GM08714 (cell line): ENCODE data around the gene CLASP1.
"Not testable (repeated sequence)": the region's sequence is repeated elsewhere in the genome, so short reads cannot be mapped to it uniquely, and the experiment has no call there.

Experiments
- H3K4me3 ChIP-seq: fragments of 200-500 bp; sonication (Bioruptor generic); 2 replicates; pipeline ENCODE4 v1.5.1; 2014; ENCODE audit warnings: mild to moderate bottlenecking, low read length, inconsistent platforms
- ZNF274 ChIP-seq: IDR thresholded peaks from 2 replicates; pipeline ENCODE4 v1.6.1; 2012; ENCODE audit warnings: mild to moderate bottlenecking, low read depth, low read length

CLASP1 gene

DNA sequence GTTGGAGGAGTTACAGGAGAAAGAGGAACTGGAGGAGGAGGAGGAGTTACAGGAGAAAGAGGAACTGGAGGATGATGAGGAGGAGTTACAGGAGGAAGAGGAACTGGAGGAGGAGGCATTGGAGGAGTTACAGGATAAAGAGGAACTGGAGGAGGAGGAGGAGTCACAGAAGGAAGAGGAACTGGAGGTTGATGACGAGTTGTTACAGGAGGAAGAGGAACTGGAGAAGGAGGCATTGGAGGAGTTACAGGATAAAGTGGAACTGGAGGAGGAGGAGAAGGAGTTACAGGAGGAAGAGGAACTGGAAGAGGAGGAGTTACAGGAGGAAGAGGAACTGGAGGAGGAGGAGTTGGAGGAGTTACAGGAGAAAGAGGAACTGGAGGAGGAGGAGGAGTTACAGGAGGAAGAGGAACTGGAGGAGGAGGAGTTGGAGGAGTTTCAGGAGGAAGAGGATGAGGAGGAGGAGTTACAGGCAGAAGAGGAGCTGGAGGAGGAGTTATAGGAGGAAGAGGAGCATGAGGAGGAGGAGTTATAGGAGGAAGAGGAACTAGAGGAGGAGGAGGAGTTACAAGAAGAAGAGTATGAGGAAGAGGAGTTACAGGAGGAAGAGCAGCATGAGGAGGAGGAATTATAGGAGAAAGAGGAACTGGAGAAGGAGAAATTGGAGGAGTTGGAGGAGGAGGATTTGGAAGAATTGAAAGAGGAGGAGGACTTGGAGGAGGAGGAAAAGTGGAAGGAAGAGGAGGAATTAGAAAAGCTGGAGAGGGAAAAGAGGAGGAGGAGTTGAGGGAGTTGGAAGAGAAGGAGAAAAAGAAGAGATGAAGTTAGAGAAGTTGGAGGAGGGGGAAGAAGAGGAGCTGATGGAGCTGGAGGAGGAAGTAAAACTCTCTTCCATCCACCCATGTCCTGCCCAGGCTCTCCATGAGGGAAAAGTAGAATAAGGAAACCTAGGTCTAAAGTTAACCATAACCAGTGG, 37.2 kb downstream of the CLASP1 start:
- no peak overlapping the region for H3K4me3 ChIP-seq
- no peak for TF ChIP-seq ZNF274

GRCh38 chr2:121611048-121611649, 38.1 kb downstream of the CLASP1 start:
- not testable (repeated sequence) for H3K4me3 ChIP-seq

- not testable (repeated sequence) for H3K4me3 ChIP-seq
These were observed 38.8 kb downstream of the CLASP1 start for GRCh38 chr2:121610487-121610874.

- no peak for TF ChIP-seq ZNF274
- no peak overlapping the region for H3K4me3 ChIP-seq
These were observed 40.3 kb downstream of the CLASP1 start for GRCh38 chr2:121608967-121609366.

- no peak for TF ChIP-seq ZNF274
- no peak overlapping the region for H3K4me3 ChIP-seq
These were observed 40.9 kb downstream of the CLASP1 start for GRCh38 chr2:121608367-121608766.

DNA sequence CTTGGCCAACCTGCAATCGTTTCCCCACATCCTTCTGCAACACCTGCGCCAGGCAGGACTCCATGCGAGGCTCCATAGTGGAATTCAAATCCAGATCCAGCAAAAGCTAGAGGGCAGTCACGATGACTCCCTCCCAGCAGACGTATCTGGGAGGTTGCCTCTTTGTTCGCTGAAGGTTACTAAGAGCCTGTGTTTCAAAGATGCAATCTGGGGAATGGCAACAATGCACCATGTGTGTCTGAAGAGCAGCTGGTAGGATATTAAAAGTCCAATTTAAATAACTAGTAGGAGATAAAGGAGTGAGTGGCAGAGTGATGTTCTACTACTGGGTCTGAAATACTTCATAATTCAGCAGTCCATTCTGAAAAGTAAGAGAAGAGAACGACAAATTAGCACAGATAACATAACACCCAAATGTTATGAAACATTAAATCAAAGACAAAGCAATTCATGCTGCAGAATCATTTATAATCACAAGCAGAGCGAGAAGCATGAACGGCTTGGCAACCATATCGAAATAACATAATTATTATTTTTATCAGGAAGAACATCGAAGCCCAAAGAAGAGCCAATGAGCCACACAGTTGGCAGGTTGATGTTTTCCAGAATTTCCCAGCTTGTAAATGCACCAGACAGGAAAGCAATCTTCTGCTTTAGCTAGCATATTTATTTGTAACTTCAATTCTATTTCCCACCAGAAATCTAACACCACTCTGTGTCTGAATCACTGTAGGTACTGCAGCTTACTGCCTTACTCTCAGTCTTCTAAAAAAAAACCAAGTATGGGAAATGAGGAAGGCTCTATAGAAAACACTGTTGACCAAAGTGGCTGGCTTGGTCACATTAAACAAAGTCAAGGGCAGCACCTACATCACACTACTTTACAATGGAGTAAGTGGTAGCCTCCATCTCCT, 43.2 kb downstream of the CLASP1 start:
- no peak for TF ChIP-seq ZNF274
- H3K4me3 ChIP-seq = no peak overlapping the region

DNA sequence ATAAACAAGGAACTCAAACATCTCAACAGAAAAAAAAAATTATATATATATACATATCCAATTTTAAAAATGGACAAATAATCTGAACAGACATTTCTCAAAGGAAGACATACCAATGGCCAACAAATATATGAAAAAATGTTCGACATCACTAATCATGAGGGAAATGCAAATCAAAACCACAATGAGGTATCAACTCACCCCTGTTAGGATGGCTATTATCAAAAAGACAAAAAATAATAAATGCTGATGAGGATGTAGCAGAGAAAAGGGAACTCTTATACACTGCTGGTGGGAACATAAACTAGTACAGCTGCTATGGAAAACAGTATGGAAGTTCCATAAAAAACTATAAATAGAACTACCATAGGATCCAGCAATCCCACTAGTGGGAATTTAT, 46.1 kb downstream of the CLASP1 start:
- no peak for TF ChIP-seq ZNF274
- H3K4me3 ChIP-seq = no peak overlapping the region

DNA sequence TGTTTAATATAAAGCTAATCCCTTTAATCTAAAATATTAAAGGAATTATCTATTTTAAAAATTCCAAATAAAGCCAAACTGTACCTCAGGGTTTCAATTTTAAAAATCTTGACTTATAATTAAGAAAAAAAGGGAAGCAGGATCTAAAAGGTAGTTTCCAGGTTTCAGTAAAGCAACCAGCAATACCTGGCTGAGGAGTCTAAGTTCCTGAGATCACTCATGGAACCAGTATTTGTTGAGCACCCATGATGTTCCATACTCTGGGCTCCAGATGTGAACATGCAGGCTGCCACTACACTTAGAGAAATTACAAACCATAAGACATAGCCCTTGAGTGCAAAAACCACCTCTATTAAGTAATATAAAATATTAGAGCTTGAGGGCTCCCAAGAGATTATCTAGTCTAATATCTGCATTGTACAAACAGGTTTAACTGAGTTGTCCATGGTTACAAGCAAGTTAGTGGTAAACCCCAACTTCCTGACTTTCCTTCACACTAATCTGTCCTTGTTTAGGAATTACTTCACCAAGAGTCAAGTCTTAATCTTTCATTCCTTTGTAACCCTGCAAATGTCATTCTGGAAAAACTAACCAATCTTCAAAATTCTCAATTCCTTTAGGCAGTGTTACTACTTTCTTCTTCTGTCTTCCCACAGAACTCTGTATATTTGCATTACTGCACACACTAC, 49.2 kb downstream of the CLASP1 start:
- no peak overlapping the region for H3K4me3 ChIP-seq
- TF ChIP-seq ZNF274 = no peak

DNA sequence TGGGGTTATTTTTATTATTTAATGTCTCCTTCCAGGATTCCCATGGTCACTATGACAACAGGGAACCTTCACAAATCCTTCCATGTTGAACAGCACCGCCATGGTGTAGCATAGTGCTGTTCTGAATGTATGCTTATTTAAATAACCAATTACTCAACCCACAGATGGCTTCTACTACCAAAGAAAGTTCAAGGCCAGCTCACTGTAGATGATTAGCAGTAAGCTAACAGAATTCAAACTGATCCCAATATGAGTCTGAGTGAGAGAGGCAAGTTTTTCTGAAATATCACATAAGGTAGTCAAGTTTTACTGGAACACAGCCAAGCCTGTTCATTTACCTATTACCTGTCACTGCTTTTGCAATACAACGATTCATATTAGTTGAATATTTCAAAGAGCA, 51.2 kb downstream of the CLASP1 start:
- no peak overlapping the region for H3K4me3 ChIP-seq
- no peak for TF ChIP-seq ZNF274

DNA sequence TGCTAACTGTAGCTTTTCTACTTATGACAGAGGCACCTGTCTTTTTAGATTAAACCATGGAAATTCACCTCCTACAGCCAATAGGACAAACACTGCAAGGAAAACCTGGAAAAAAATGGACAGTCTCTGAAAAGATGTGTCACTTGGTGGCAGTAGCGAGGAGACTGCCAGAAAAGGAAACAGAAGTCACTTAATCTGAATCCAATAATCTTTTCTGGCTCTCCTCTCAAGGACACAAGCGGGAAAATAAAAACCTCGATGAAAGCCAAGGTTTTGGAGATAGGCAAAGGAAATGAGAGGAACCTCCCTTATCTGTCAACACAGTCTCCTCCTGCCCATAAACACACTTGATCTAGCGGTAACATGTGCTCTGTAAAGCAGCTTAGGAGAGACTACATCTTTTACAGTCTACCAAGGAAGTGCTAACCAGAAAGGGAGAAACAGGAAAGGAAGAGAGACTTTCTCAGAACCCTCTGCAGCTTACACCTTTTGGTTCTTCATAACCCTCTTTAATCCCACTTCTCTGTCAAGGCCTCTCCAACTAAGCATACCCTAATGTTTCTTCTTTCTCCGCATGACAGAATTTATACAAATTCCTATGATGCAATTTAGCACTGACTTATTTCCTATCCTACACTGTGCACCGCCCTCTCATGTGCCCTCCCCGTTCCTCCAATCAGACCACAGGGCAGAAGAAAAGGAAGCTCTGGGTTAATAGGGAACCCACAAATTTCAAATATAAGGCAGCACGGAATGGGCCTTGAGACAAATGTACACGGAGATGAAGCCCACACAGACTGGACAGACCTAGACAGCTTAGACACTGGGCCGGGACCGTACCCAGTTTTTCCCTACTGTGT, 52.8 kb downstream of the CLASP1 start:
- no peak for TF ChIP-seq ZNF274
- H3K4me3 ChIP-seq = peak overlapping the region; percentile 61

DNA sequence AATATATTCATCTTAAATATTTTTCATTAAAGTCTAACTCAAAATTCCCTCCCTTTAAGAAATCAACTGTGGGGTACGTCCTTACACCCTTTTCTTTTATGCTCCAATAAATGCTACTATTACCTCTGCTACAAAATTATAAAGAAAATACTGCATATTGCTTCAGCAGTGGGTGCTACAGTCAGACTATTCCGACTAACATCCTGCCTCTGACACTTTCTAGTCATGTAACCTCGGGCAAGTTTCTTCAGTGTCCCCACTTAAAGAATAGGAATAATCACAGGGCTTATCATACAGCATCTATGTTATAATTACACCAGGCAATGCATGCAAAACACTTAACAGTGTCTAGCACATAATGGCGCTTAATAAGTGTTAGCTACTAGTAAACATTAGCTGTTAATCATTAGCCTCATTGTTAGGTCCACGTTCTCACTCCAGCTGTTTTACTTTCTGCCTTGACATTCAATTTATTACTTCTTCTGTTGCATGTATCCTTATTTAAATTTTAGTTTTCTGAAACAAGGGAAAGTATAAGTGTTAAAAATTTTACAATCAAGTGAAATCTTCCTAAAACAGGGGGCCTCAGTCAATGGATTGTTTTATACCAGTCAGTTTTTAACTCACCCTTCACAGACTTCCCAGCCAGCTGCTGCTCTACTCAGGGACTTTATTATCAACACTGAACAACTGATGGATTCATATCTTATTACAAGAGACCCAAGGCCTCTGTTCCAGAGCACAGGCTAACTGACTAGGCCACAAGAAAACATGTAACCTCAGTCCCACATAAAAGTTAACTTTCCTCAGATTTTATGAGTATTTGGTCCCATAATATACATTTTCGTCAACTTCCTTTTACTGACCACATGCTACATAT, 54.0 kb downstream of the CLASP1 start:
- H3K4me3 ChIP-seq = no peak overlapping the region
- no peak for TF ChIP-seq ZNF274

- H3K4me3 ChIP-seq = no peak overlapping the region
- no peak for TF ChIP-seq ZNF274
These were observed 58.1 kb downstream of the CLASP1 start for GRCh38 chr2:121591199-121591598.
